SK-N-SH treated with all-trans-retinoic acid at 6 μM for 48 hours (cell line): Measurements from ENCODE around the gene AP3D1.

Experiments
- ATAC-seq: fragments of 200-7000 bp; cut with Tn5 transposase; 3 replicates; pipeline ENCODE4 v1.9.1; 2020; ENCODE audit warnings: mild to moderate bottlenecking, moderate library complexity
- ARNTL ChIP-seq: fragments of 450-650 bp; formaldehyde crosslinking; IDR thresholded peaks from 2 replicates; pipeline ENCODE4 v1.5.0; 2020; ENCODE audit warnings: low read depth, mild to moderate bottlenecking, moderate library complexity, borderline replicate concordance
- BACH2 ChIP-seq: fragments of 250-450 bp; sonication (Bioruptor Pico); IDR thresholded peaks from 2 replicates; pipeline ENCODE4 v1.9.0; 2021; ENCODE audit warnings: mild to moderate bottlenecking, borderline replicate concordance
- CREB5 ChIP-seq: fragments of 250-450 bp; sonication (Bioruptor Pico); IDR thresholded peaks from 2 replicates; pipeline ENCODE4 v1.5.1; 2020; ENCODE audit warnings: low read depth, mild to moderate bottlenecking, moderate library complexity
- CSDC2 ChIP-seq: fragments of 250-450 bp; sonication (Bioruptor Pico); IDR thresholded peaks from 2 replicates; pipeline ENCODE4 v1.5.0; 2020; ENCODE audit warnings: mild to moderate bottlenecking, moderate library complexity
- CSRNP3 ChIP-seq: fragments of 250-450 bp; sonication (Bioruptor Pico); IDR thresholded peaks from 2 replicates; pipeline ENCODE4 v1.5.1; 2021; ENCODE audit warnings: mild to moderate bottlenecking, moderate library complexity
- GLIS3 ChIP-seq: fragments of 250-450 bp; sonication (Bioruptor Pico); IDR thresholded peaks from 2 replicates; pipeline ENCODE4 v1.5.0; 2020; ENCODE audit warnings: mild to moderate bottlenecking, moderate library complexity
- ISL1 ChIP-seq: fragments of 250-450 bp; sonication (Bioruptor Pico); IDR thresholded peaks from 2 replicates; pipeline ENCODE4 v2.1.2; 2022; ENCODE audit warnings: mild to moderate bottlenecking, moderate library complexity
- OSR1 ChIP-seq: fragments of 250-450 bp; sonication (Bioruptor Pico); IDR thresholded peaks from 2 replicates; pipeline ENCODE4 v1.8.0; 2022; ENCODE audit warnings: moderate library complexity, mild to moderate bottlenecking, inconsistent platforms
- PATZ1 ChIP-seq: fragments of 250-450 bp; sonication (Bioruptor Pico); IDR thresholded peaks from 2 replicates; pipeline ENCODE4 v1.8.0; 2020; ENCODE audit warnings: mild to moderate bottlenecking, moderate library complexity, borderline replicate concordance
- POU6F1 ChIP-seq: fragments of 250-450 bp; sonication (Bioruptor Pico); IDR thresholded peaks from 2 replicates; pipeline ENCODE4 v1.8.0; 2021; ENCODE audit warnings: low read depth, mild to moderate bottlenecking, moderate library complexity, borderline replicate concordance
- PPARA ChIP-seq: fragments of 250-450 bp; sonication (Bioruptor Pico); IDR thresholded peaks from 2 replicates; pipeline ENCODE4 v1.5.0; 2020; ENCODE audit warnings: mild to moderate bottlenecking, borderline replicate concordance
- RARB ChIP-seq: fragments of 250-450 bp; sonication (Bioruptor Pico); IDR thresholded peaks from 2 replicates; pipeline ENCODE4 v1.8.0; 2021; ENCODE audit warnings: mild to moderate bottlenecking, moderate library complexity
- SNAI2 ChIP-seq: fragments of 250-450 bp; sonication (Bioruptor Pico); IDR thresholded peaks from 2 replicates; pipeline ENCODE4 v1.5.0; 2020; ENCODE audit warnings: mild to moderate bottlenecking, moderate library complexity
- TCF4 ChIP-seq: fragments of 250-450 bp; sonication (Bioruptor Pico); IDR thresholded peaks from 2 replicates; pipeline ENCODE4 v1.8.0; 2021; ENCODE audit warnings: mild to moderate bottlenecking, moderate library complexity, borderline replicate concordance
- TOX ChIP-seq: fragments of 250-450 bp; sonication (Bioruptor Pico); IDR thresholded peaks from 2 replicates; pipeline ENCODE4 v1.8.0; 2021; ENCODE audit warnings: mild to moderate bottlenecking, moderate library complexity, borderline replicate concordance
- TSHZ2 ChIP-seq: fragments of 250-450 bp; sonication (Bioruptor Pico); IDR thresholded peaks from 2 replicates; pipeline ENCODE4 v1.5.0; 2020; ENCODE audit warnings: mild to moderate bottlenecking, moderate library complexity
- ZC3H10 ChIP-seq: fragments of 250-450 bp; sonication (Bioruptor Pico); IDR thresholded peaks from 2 replicates; pipeline ENCODE4 v1.5.1; 2021; ENCODE audit warnings: mild to moderate bottlenecking, moderate library complexity
- ZFP30 ChIP-seq: fragments of 450-650 bp; formaldehyde crosslinking; IDR thresholded peaks from 2 replicates; pipeline ENCODE4 v1.5.0; 2022; ENCODE audit warnings: mild to moderate bottlenecking, moderate library complexity
- ZNF70 ChIP-seq: fragments of 450-650 bp; formaldehyde crosslinking; IDR thresholded peaks from 2 replicates; pipeline ENCODE4 v1.5.0; 2020; ENCODE audit warnings: mild to moderate bottlenecking, moderate library complexity

The AP3D1 gene

GRCh38 chr19:2114218-2114617 lies 37.1 kb downstream of the AP3D1 start (continued):
- TF ChIP-seq POU6F1 (CRISPR knock-in tag): no peak
- TF ChIP-seq ZFP30: no peak
- no peak for TF ChIP-seq OSR1
- no peak for TF ChIP-seq PATZ1 (CRISPR knock-in tag)
- no peak for TF ChIP-seq RARB (CRISPR knock-in tag)

- no peak for ATAC-seq
- no peak for TF ChIP-seq GLIS3 (CRISPR knock-in tag)
- TF ChIP-seq ARNTL: no peak
- no peak for TF ChIP-seq PPARA (CRISPR knock-in tag)
- no peak for TF ChIP-seq CSDC2 (CRISPR knock-in tag)
- no peak for TF ChIP-seq POU6F1 (CRISPR knock-in tag)
- no peak for TF ChIP-seq OSR1
- TF ChIP-seq ZNF70 (CRISPR knock-in tag): no peak
- TF ChIP-seq CSRNP3 (CRISPR knock-in tag): no peak
- TF ChIP-seq TCF4 (CRISPR knock-in tag): no peak
- TF ChIP-seq ZC3H10 (CRISPR knock-in tag): no peak
- TF ChIP-seq TSHZ2 (CRISPR knock-in tag): no peak
- no peak for TF ChIP-seq ISL1 (CRISPR knock-in tag)
- no peak for TF ChIP-seq CREB5
- TF ChIP-seq SNAI2 (CRISPR knock-in tag): no peak
- no peak for TF ChIP-seq BACH2
- no peak for TF ChIP-seq RARB (CRISPR knock-in tag)
- TF ChIP-seq TOX (CRISPR knock-in tag): no peak
Observed at GRCh38 chr19:2113439-2114211, 37.7 kb downstream of the AP3D1 start.
